ENCODE data around the gene MIS12.

Gene MIS12

GRCh38 chr17:5486206-5487124, at the start of gene MIS12:
Gene MIS12 (plus strand): TSS chr17:5486566. CDS start chr17:5488863, 2,297 bp downstream.
- DNase-seq, result peak; percentile 99

GRCh38 chr17:5437721-5438317, 48.5 kb upstream of the MIS12 start:
- no peak for DNase-seq

- DNase-seq, result peak; percentile 67
Measured at GRCh38 chr17:5438716-5439445, 47.5 kb upstream of the MIS12 start, which contains the start of gene C1QBP. Gene C1QBP (minus strand): TSS chr17:5439155. CDS start chr17:5439073, 82 bp downstream.

GRCh38 chr17:5439446-5439764, 47.0 kb upstream of the MIS12 start:
- DNase-seq, result no peak

- no peak for DNase-seq
Measured at GRCh38 chr17:5443728-5444127, 42.6 kb upstream of the MIS12 start.

GRCh38 chr17:5444209-5444608, 42.2 kb upstream of the MIS12 start:
- no peak for DNase-seq

- DNase-seq, result no peak
Measured at GRCh38 chr17:5446786-5447185, 39.6 kb upstream of the MIS12 start.

- DNase-seq, result no peak
Measured at GRCh38 chr17:5464717-5465507, 21.5 kb upstream of the MIS12 start.

GRCh38 chr17:5466295-5466694, 20.1 kb upstream of the MIS12 start:
- no peak for DNase-seq

GRCh38 chr17:5467416-5467815, 18.9 kb upstream of the MIS12 start:
- no peak for DNase-seq

GRCh38 chr17:5468075-5468473, 18.3 kb upstream of the MIS12 start:
- no peak for DNase-seq

- DNase-seq, result no peak
Measured at GRCh38 chr17:5472511-5472910, 13.9 kb upstream of the MIS12 start.

- no peak for DNase-seq
Measured at GRCh38 chr17:5473906-5474305, 12.5 kb upstream of the MIS12 start.

- DNase-seq, result no peak
Measured at GRCh38 chr17:5478992-5479391, 7.4 kb upstream of the MIS12 start.

GRCh38 chr17:5480962-5481361, 5.4 kb upstream of the MIS12 start:
- no peak for DNase-seq

GRCh38 chr17:5481451-5481850, 4.9 kb upstream of the MIS12 start:
- DNase-seq, result no peak

- DNase-seq, result no peak
Measured at GRCh38 chr17:5485270-5486205, 828 bp upstream of the MIS12 start, which contains the start of gene DERL2. Gene DERL2 (minus strand): TSS chr17:5486178. CDS start chr17:5486161, 17 bp downstream.

- no peak for DNase-seq
Measured at GRCh38 chr17:5488752-5489151, 2.4 kb downstream of the MIS12 start.

GRCh38 chr17:5492970-5493369, 6.6 kb downstream of the MIS12 start:
- DNase-seq, result no peak

GRCh38 chr17:5499476-5500231, 13.3 kb downstream of the MIS12 start:
- peak; percentile 46 for DNase-seq

- no peak for DNase-seq
Measured at GRCh38 chr17:5500247-5500588, 13.9 kb downstream of the MIS12 start.

Measured in DMS79 (cell line).